Memory B cell (primary cell): ENCODE results near the gene GOLGA6L9.
"Not testable (repeated sequence)": the region's sequence is repeated elsewhere in the genome, so short reads cannot be mapped to it uniquely, and the experiment has no call there.

Source experiments
- ATAC-seq: fragments of 150-1000 bp; cut with Tn5 transposase; 2 replicates; pipeline ENCODE4 v1.10.0; 2021; ENCODE audit warnings: low read depth, mild to moderate bottlenecking, moderate library complexity
- DNase-seq, 2 donors: peaks; one replicate each; pipeline ENCODE4 v3.0.0; 2022; ENCODE audit warnings: low spot score in 2 of 2
- H3K27ac Mint-ChIP-seq: one replicate; pipeline ENCODE4 v1.8.0; 2022; ENCODE audit warnings: mild to moderate bottlenecking, moderate library complexity, mixed read lengths
- H3K27me3 Mint-ChIP-seq: one replicate; pipeline ENCODE4 v1.8.0; 2022; ENCODE audit warnings: mixed read lengths
- H3K36me3 Mint-ChIP-seq: one replicate; pipeline ENCODE4 v1.8.0; 2022; ENCODE audit warnings: mild to moderate bottlenecking, mixed read lengths
- H3K4me1 Mint-ChIP-seq: one replicate; pipeline ENCODE4 v1.8.0; 2022; ENCODE audit warnings: mixed read lengths
- H3K4me3 Mint-ChIP-seq: one replicate; pipeline ENCODE4 v1.8.0; 2022; ENCODE audit warnings: mild to moderate bottlenecking, moderate library complexity, mixed read lengths
- H3K9me3 Mint-ChIP-seq: one replicate; pipeline ENCODE4 v1.8.0; 2022; ENCODE audit warnings: mixed read lengths

Gene GOLGA6L9, protein sequence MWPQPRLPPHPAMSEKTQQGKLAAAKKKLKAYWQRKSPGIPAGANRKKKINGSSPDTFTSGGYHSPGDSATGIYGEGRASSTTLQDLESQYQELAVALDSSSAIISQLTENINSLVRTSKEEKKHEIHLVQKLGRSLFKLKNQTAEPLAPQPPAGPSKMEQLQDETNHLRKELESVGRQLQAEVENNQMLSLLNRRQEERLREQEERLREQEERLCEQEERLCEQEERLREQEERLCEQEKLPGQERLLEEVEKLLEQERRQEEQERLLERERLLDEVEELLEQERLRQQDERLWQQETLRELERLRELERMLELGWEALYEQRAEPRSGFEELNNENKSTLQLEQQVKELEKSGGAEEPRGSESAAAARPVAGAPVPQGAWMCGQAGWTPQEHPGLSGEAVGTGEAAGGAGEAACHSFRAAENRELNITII

DNA sequence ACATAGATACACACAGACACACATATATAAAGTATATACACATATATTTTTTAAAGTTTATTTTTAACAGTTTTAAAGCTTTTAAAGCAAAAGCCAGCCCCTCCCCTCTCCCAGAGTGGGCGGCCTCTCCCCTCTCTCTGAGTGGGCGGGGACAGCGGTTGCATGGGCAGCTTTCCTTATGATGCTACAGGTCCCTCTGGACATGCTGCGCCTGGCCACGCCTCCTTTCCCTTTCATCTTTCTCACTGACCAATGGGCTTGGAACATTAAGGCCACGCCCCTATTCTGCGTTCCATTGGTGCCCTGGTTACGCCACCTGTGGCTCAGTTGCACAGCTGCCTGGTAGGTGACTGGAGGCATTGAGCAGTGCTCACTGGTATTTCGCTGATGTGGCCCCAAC, at the start of gene GOLGA6L9:
GOLGA6L9 (plus strand) TSS at position 124 of the 400 bp plus-strand sequence; CDS start at position 388, 264 bp downstream.
- not testable (repeated sequence) for H3K36me3 Mint-ChIP-seq, H3K4me1 Mint-ChIP-seq, ATAC-seq, DNase-seq, H3K4me3 Mint-ChIP-seq, H3K27me3 Mint-ChIP-seq, H3K27ac Mint-ChIP-seq, H3K9me3 Mint-ChIP-seq

DNA sequence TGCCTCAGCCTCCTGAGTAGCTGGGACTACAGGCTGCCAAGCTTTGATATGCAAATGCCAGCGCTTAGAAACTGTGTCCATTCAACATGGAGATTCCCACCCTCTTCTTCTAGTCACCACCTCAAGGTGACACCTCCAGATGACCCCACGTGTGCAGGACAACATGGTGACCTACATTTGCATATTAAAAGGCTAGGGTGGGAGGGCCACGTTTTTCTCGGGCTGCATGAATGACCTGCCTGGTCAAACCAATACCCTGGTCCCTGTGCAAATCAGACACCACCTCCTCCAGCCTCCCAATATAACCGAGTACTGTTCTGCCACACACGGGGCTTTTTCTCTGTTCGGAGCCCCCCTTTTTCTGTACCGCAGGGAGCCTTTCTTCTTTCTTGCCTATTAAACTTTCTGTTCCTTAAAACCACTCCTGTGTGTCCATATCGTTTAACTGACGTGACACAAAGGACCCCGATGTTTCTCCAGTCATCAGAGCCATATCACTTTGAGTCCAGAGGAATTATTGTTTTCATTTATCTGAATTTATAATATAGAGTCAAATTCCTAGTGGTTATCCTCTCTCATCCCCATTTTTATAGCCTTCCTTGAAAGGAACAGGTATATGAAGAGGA, 48.2 kb upstream of the GOLGA6L9 start:
- DNase-seq (peak in 1 of 2 donors; percentile 1), ATAC-seq (peak; percentile 27)
- not testable (repeated sequence) for H3K27me3 Mint-ChIP-seq, H3K9me3 Mint-ChIP-seq, H3K36me3 Mint-ChIP-seq
- peaks cover 14% of the 10 kb centered on the region for H3K4me1 Mint-ChIP-seq
- peak overlapping the region; percentile 6 for H3K4me3 Mint-ChIP-seq
- H3K27ac Mint-ChIP-seq, result peak overlapping the region; percentile 13

DNA sequence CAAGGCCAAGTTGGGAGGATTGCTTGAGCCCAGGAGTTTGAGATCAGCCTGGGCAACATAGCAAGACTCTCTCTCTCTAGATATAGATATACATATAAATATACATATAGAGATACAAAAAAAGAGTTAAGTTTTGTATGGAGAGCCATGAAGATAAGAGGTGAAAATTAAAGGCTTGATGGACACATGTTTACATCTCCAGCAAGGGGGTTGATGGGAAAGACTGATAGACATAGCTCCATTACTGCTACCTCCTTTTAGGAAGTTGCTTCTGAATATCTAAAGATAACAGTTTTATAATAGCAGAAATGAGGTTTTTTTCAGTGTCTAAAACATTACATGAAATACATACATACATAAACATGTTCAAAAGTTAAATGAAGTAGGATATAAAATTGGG, 42.4 kb upstream of the GOLGA6L9 start:
- not testable (repeated sequence) for ATAC-seq, H3K27me3 Mint-ChIP-seq, H3K4me3 Mint-ChIP-seq, H3K9me3 Mint-ChIP-seq, H3K27ac Mint-ChIP-seq, H3K36me3 Mint-ChIP-seq, DNase-seq, H3K4me1 Mint-ChIP-seq

DNA sequence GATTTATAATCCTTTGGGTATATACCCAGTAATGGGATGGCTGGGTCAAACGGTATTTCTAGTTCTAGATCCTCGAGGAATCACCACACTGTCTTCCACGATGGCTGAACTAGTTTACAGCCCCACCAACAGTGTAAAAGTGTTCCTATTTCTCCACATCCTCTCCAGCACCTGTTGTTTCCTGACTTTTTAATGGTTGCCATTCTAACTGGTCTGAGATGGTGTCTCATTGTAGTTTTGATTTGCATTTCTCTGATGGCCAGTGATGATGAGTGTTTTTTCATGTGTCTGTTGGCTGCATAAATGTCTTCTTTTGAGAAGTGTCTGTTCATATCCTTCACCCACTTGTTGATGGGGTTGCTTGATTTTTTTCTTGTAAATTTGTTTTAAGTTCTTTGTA, 39.5 kb upstream of the GOLGA6L9 start:
- H3K27ac Mint-ChIP-seq, ATAC-seq, H3K9me3 Mint-ChIP-seq, H3K4me3 Mint-ChIP-seq, DNase-seq, H3K4me1 Mint-ChIP-seq, H3K36me3 Mint-ChIP-seq, H3K27me3 Mint-ChIP-seq: not testable (repeated sequence)

DNA sequence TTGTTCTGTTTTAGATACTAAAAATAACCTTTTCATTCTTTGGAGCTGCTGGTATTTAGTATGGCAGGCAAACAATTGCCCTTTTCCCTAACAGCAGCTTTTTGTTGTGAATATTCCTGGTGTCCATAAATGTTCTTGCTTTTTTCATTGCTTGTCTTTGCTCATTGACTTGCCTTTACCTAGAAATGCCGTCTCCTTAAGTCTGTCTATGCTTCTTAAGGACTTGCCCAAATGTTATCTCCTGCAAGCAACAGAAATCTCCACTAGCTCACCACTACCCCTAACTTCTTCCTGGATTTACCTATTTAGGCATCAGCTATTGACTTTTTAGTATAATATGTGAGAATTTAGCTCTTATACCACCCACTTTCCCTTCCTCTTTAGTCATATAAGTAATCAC, 37.5 kb upstream of the GOLGA6L9 start:
- not testable (repeated sequence) for H3K27me3 Mint-ChIP-seq, H3K27ac Mint-ChIP-seq, H3K4me3 Mint-ChIP-seq, H3K36me3 Mint-ChIP-seq, DNase-seq, H3K4me1 Mint-ChIP-seq, H3K9me3 Mint-ChIP-seq, ATAC-seq

DNA sequence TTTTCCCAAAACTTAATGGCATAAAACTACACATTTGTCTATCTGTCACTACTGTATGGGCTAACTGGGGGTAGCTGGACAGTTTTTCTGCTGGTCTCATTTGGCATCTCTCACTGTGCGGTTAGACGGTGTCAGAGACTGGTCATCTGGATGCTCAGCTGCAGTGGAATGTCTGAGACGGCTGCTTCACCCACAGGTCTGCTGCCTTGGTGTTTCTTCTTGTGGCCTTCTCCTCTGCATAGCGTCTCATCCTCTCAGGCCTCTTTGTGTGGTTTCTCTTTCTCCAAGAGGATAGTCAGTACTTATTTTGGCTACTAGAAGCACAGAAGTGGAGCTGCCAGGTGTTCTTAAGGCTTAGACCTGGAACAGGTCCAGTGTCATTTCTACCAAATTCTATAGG, 35.9 kb upstream of the GOLGA6L9 start:
- no peak overlapping the region for H3K4me3 Mint-ChIP-seq
- H3K9me3 Mint-ChIP-seq, result no peaks in the 10 kb centered on the region
- no peak for DNase-seq
- no peaks in the 10 kb centered on the region for H3K27me3 Mint-ChIP-seq
- no peaks in the 10 kb centered on the region for H3K36me3 Mint-ChIP-seq
- peaks cover 3% of the 10 kb centered on the region for H3K4me1 Mint-ChIP-seq
- H3K27ac Mint-ChIP-seq, result no peak overlapping the region
- ATAC-seq, result no peak

DNA sequence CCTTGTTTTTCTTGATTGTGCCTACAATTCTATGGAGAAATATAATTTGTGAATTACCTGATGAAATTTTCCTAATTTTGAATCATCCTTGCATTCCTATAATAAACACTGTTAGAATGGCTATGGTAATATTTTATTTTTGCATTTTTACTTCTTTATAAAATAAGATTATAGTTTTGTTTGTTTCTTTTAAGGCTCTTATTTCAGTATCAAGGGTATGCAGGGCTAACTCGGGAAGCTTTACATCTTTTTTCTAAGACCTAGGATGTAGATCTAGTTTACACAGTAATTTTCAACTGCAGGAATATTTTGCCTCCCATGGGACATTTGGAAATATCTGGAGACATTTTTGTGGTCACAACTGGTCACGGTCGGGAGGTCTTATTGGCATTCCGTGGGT, 33.8 kb upstream of the GOLGA6L9 start:
- peaks cover 11% of the 10 kb centered on the region for H3K4me1 Mint-ChIP-seq
- not testable (repeated sequence) for H3K36me3 Mint-ChIP-seq, DNase-seq, H3K9me3 Mint-ChIP-seq, H3K4me3 Mint-ChIP-seq, ATAC-seq, H3K27ac Mint-ChIP-seq, H3K27me3 Mint-ChIP-seq

DNA sequence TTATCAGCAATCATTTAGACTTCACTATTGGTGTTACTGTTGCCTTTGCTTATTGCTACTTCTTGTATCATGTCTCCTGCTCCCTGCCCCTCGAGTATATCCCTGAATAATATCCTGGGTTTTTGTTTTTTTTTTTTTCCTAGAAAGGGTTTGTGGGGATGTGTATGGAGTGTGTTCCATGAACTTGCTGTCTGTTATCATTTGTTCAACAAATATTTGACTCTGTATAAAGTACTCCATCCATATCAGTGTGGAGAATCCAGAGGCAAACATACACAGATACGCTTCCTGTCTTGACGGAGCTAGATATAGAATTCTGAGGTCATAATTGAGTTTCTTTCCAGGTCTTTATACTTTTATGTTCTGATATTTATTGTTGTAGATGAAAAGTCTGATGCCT, 31.8 kb upstream of the GOLGA6L9 start:
- ATAC-seq, result no peak
- Mint-ChIP-seq H3K9me3 (no peaks in the 10 kb centered on the region), H3K4me1 (peaks cover 8% of the 10 kb centered on the region), H3K27me3 (no peaks in the 10 kb centered on the region), H3K36me3 (no peaks in the 10 kb centered on the region), H3K4me3 (no peak overlapping the region), H3K27ac (no peak overlapping the region)
- no peak for DNase-seq

DNA sequence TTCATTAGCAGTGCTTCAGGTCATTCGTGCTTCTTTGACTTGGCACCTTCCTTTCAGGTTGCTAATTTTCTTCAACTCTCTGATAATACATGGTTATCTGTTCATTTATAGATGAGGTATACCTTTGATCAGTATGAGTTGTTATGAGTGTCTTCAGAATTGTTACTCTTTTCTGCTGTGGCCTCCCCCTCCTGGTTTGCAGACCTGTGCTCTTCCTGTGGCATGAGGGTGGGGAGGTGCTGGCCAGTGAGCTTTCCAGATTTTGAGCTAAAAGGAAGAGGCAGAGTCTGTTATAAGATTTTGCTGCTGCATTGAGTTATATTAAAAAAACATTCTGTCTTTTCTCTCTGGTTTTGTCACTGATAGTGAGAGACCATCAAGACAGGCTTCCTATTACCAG, 30.8 kb upstream of the GOLGA6L9 start:
- no peaks in the 10 kb centered on the region for H3K36me3 Mint-ChIP-seq
- no peaks in the 10 kb centered on the region for H3K27me3 Mint-ChIP-seq
- peak overlapping the region; percentile 71 for H3K4me3 Mint-ChIP-seq
- H3K27ac Mint-ChIP-seq, result peak overlapping the region; percentile 87
- H3K9me3 Mint-ChIP-seq, result no peaks in the 10 kb centered on the region
- ATAC-seq (no peak), DNase-seq (no peak)
- H3K4me1 Mint-ChIP-seq, result peaks cover 8% of the 10 kb centered on the region

DNA sequence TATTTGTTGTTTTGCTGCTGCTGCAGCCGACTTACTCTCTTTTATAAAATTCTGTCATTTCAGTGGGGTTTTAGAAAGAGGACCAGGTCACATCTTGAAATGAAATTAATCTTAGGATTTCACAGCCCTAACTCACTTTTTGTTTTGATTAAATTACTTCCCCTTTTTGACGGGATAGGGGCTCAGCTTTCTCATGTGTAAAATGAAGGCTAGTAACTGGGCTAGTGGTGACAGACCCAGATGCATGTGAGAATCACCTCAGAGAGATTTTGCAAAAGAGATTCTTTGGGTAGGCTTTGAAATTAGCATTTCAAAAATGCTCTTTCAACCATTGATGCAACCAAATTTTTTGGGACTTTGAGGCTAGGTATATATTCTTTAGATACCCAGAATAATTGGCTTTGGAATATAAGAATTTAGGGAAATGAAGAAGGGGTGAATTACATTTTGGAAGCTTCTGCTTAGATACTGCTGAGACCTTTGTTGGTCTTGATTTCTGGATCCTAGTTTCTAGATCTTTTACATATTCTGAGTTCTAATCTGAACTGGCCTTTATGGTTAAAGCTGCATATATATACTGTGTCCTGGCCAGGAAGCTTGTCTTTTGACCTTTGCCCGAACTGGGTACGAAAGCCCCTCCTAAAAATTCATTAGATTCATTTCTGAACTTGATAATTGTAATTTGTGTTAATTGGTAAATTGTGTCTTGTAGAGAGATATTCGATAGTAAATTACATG, 30.1 kb upstream of the GOLGA6L9 start:
- H3K27ac Mint-ChIP-seq, result peak overlapping the region; percentile 87
- DNase-seq (peak in 1 of 2 donors; percentile 5), ATAC-seq (peak; percentile 95)
- H3K4me1 Mint-ChIP-seq, H3K9me3 Mint-ChIP-seq, H3K36me3 Mint-ChIP-seq, H3K27me3 Mint-ChIP-seq: not testable (repeated sequence)
- peak overlapping the region; percentile 71 for H3K4me3 Mint-ChIP-seq

DNA sequence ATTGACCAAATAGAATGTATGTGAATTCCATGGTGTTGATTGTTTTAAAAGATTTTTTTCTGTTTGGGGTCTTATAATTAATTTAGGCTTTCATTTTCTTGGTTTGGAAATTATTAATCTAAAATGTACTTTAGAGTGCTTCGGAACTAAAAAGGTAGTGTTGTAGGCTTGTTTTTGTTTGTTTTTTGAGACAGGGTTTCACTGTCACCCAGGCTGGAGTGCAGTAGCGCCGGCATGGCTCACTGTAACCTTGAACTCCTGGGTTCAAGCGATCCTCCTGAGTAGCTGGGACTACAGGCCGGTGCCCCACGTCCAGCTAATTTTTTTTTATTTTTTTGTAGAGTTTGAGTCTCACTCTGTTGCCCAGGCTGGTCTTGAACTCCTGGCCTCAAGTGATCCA, 27.7 kb upstream of the GOLGA6L9 start:
- not testable (repeated sequence) for ATAC-seq, H3K4me3 Mint-ChIP-seq, H3K36me3 Mint-ChIP-seq, H3K27me3 Mint-ChIP-seq, DNase-seq, H3K9me3 Mint-ChIP-seq, H3K27ac Mint-ChIP-seq
- H3K4me1 Mint-ChIP-seq, result peaks cover 11% of the 10 kb centered on the region

DNA sequence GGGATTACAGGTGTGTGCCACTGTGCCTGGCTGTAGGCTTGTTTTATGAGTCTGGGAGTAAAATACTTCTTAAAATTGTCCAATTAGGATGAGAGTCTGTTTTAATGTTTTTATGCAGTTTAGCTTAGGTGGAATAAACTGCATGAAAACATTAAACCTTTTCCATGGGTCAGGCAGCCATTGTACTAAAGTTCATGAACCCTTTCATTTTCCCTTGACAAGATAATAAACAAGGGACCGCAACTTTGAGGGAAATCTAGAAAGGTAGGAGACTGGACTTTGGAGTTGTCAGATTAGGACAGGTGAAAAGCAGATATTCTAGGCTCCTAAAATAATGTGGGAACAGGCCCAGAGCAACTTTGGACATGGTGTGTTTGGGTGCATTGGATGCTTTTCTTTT, 27.3 kb upstream of the GOLGA6L9 start:
- not testable (repeated sequence) for H3K27me3 Mint-ChIP-seq, H3K36me3 Mint-ChIP-seq, ATAC-seq, H3K9me3 Mint-ChIP-seq, DNase-seq, H3K4me3 Mint-ChIP-seq, H3K27ac Mint-ChIP-seq
- H3K4me1 Mint-ChIP-seq, result peaks cover 11% of the 10 kb centered on the region

DNA sequence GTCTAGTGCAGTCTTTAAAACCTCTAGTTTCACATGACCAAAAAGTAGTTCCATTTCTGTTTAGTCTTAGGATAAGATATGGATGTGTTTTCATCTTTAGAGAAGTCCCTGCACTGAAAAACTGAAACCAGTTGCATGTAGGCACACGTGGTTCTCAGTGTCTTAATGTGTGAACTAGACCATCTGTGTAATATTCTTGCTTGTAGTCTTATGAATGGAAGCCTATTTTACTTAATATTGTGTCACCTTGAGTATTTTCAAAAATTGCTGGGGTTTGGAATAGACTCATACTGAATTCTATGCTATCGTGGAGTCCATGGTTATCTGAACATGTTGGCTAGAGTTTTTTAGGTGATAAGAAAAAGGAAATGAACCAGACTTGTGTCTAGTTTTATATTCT, 23.4 kb upstream of the GOLGA6L9 start:
- not testable (repeated sequence) for H3K9me3 Mint-ChIP-seq, H3K4me3 Mint-ChIP-seq, ATAC-seq, DNase-seq, H3K27ac Mint-ChIP-seq, H3K27me3 Mint-ChIP-seq, H3K4me1 Mint-ChIP-seq
- H3K36me3 Mint-ChIP-seq, result peaks cover 12% of the 10 kb centered on the region

DNA sequence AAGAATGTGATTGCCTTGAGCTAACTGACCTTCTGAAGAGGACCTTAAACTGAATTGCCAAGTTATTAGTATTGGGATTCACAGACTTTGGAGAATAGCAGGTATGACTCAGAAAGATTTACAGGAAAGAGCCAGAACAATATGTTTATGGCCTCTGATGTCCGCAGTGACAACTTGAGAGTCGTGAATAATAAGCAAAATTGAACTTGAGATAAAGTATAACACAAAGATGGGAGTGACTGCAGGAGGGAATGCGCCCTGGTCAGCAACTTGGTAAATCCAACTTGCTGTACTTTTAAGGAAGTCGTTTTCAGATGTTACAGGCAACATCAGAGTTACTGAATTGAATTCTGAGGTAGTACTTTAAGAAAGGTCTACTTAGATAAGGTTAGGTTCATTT, 19.3 kb upstream of the GOLGA6L9 start:
- not testable (repeated sequence) for H3K27ac Mint-ChIP-seq, H3K36me3 Mint-ChIP-seq, H3K27me3 Mint-ChIP-seq, ATAC-seq, H3K4me3 Mint-ChIP-seq, DNase-seq, H3K4me1 Mint-ChIP-seq, H3K9me3 Mint-ChIP-seq
